Endothelial cell of umbilical vein (primary cell): ENCODE data around the gene TK2. TPM values are rescaled to one million over a fixed set of nuclear protein-coding genes. Genes with fewer than 3 reads are reported as not detected.

Experiments
- BruUV-seq: library from RNA; stranded (reverse); fragments of 400-500 nt; replicated peaks from 2 replicates; lab custom pipeline; 2021; lab: Mats Ljungman, UMichigan
- CTCF ChIA-PET: fragments of 300-600, 350-600 bp; sonication (Branson Sonifier 250); formaldehyde crosslinking; loops from one replicate; lab custom pipeline; 2021; ENCODE audit warnings: antibody characterized with exemption, inconsistent platforms; lab: Charles Lee
- POLR2A ChIA-PET: fragments of 300-600, 350-600 bp; sonication (Branson Sonifier 250); formaldehyde crosslinking; loops from one replicate; lab custom pipeline; 2021; ENCODE audit warnings: antibody characterized with exemption, inconsistent platforms; lab: Charles Lee
- DNase-seq: peaks from one replicate; pipeline ENCODE4 v3.0.0-alpha.2; 2011; ENCODE audit warnings: low read depth, low spot score
- FAIRE-seq: peaks from 2 replicates; lab custom pipeline; 2011; peaks lifted over from hg19 to GRCh38; lab: Jason Lieb, UNC
- H2AFZ ChIP-seq: 2 replicates; pipeline ENCODE4 v1.6.0; 2012; ENCODE audit warnings: low read depth, low read length, control low read depth, inconsistent platforms
- H3K27ac ChIP-seq: 2 replicates; pipeline ENCODE4 v1.5.1; 2011; ENCODE audit warnings: low read depth, mild to moderate bottlenecking, control low read depth, low read length, moderate library complexity; ENCODE audit not compliant: insufficient read depth
- H3K27me3 ChIP-seq, 2 experiments: 2 replicates each; pipeline versions ENCODE4 v1.6.0 to v1.6.1; 2011; ENCODE audit warnings: low read length in 2 of 2, mixed read lengths in 1 of 2; ENCODE audit not compliant: control insufficient read depth in 2 of 2, insufficient read depth in 2 of 2
- H3K36me3 ChIP-seq, 2 experiments: 2 replicates in 1 of 2; 3 replicates in 1 of 2; pipeline ENCODE4 v1.5.1; 2011; ENCODE audit warnings: low read length in 2 of 2, mild to moderate bottlenecking in 1 of 2, moderate library complexity in 1 of 2; ENCODE audit not compliant: control insufficient read depth in 2 of 2, insufficient read depth in 2 of 2; ENCODE audit errors: extremely low read depth in 1 of 2
- H3K4me1 ChIP-seq: 3 replicates; pipeline ENCODE4 v1.5.1; 2011; ENCODE audit warnings: mild to moderate bottlenecking, low read length; ENCODE audit not compliant: control insufficient read depth, insufficient read depth; ENCODE audit errors: extremely low read depth
- H3K4me2 ChIP-seq: 2 replicates; pipeline ENCODE4 v1.6.1; 2011; ENCODE audit warnings: low read length, control low read depth, mixed read lengths; ENCODE audit not compliant: insufficient read depth
- H3K4me3 ChIP-seq, 3 experiments: fragments of 200-600 bp in 1 of 3; sonication (generic), shearing (Covaris generic) in 1 of 3; replicated peaks in 1 of 3; 2 replicates each; pipeline ENCODE4 v1.5.1; 2011 to 2016; ENCODE audit warnings: control low read depth in 3 of 3, low read length in 3 of 3, mild to moderate bottlenecking in 2 of 3, inconsistent platforms in 1 of 3, low read depth in 1 of 3, moderate library complexity in 1 of 3; ENCODE audit not compliant: insufficient read depth in 1 of 3
- H3K79me2 ChIP-seq: 2 replicates; pipeline ENCODE4 v1.6.0; 2012; ENCODE audit warnings: low read length, inconsistent platforms; ENCODE audit not compliant: control insufficient read depth, insufficient read depth
- H3K9ac ChIP-seq: replicated peaks from 2 replicates; pipeline ENCODE3; 2011; ENCODE audit warnings: low read length, control low read depth; ENCODE audit not compliant: insufficient read depth; ENCODE audit errors: extremely low read depth
- H3K9me1 ChIP-seq: replicated peaks from 3 replicates; pipeline ENCODE4 v1.6.0; 2011; ENCODE audit warnings: mild to moderate bottlenecking, low read length; ENCODE audit not compliant: control insufficient read depth, insufficient read depth; ENCODE audit errors: extremely low read depth
- H3K9me3 ChIP-seq: replicated peaks from 2 replicates; pipeline ENCODE4 v1.5.1; 2012; ENCODE audit warnings: low read length, inconsistent platforms; ENCODE audit not compliant: control insufficient read depth, insufficient read depth
- H4K20me1 ChIP-seq: replicated peaks from 2 replicates; pipeline ENCODE3; 2011; ENCODE audit warnings: mild to moderate bottlenecking, low read length; ENCODE audit not compliant: control insufficient read depth, insufficient read depth; ENCODE audit errors: extremely low read depth
- EZH2 ChIP-seq: IDR thresholded peaks from 2 replicates; pipeline ENCODE4 v1.6.1; 2012; ENCODE audit warnings: borderline replicate concordance, low read depth, mild to moderate bottlenecking, moderate library complexity, low read length, inconsistent platforms; ENCODE audit not compliant: severe bottlenecking
- FOS ChIP-seq: IDR thresholded peaks from 2 replicates; pipeline ENCODE4 v1.6.1; 2011; ENCODE audit warnings: mild to moderate bottlenecking, low read length, moderate library complexity, borderline replicate concordance; ENCODE audit not compliant: insufficient read depth
- GATA2 ChIP-seq: IDR thresholded peaks from 2 replicates; pipeline ENCODE4 v1.7.0; 2011; ENCODE audit warnings: low read depth, mild to moderate bottlenecking, moderate library complexity, mixed read lengths, low read length; ENCODE audit not compliant: insufficient read length, insufficient read depth
- JUN ChIP-seq: IDR thresholded peaks from 2 replicates; pipeline ENCODE4 v1.6.1; 2011; ENCODE audit warnings: borderline replicate concordance, low read depth; ENCODE audit not compliant: insufficient read length, insufficient read depth
- MYC ChIP-seq: IDR thresholded peaks from one replicate; pipeline ENCODE4 v1.6.1; 2011; ENCODE audit warnings: mild to moderate bottlenecking, low read depth, low read length
- POLR2A ChIP-seq: IDR thresholded peaks from 2 replicates; pipeline ENCODE4 v1.6.1; 2012; ENCODE audit warnings: low read depth, mild to moderate bottlenecking, control low read depth, low read length
- POLR2AphosphoS5 ChIP-seq: IDR thresholded peaks from 2 replicates; pipeline ENCODE4 v1.6.1; 2012; ENCODE audit warnings: low read depth, mild to moderate bottlenecking, control low read depth, low read length, moderate library complexity; ENCODE audit not compliant: insufficient read depth
- dilution Hi-C: fragments of 300-500 bp; cut with MboI; formaldehyde crosslinking; loops from one replicate; pipeline ENCODE4 v1.15.0; 2019; ENCODE audit warnings: low sequenced_read_pairs; ENCODE audit not compliant: extremely low pct_ligation_motif_present
- intact Hi-C: fragments of 100-400 bp; cut with micrococcal nuclease; formaldehyde crosslinking; loops from one replicate; pipeline ENCODE4 v1.10.0; 2022
- polyA plus RNA-seq, 4 experiments: library from polyadenylated mRNA; depleted of rRNA in 3 of 4; stranded (reverse) in 3 of 4; unstranded in 1 of 4; fragments of >200 nt; gene quantifications; 2 replicates each; pipeline versions ENCODE4 v1.2.1 to v1.2.3, GENCODE V29; 2011 to 2012; ENCODE audit warnings: missing spikeins in 1 of 4
- total RNA-seq: library from RNA; stranded (reverse); gene quantifications from 2 replicates; pipeline ENCODE4 v1.2.3, GENCODE V29; 2021
- TF ChIP-seq, protein P1 (sequence below), 2 donors: IDR thresholded peaks; 1 replicate in 1 of 2; 2 replicates in 1 of 2; pipeline ENCODE4 v1.5.1; 2011; ENCODE audit warnings: low read length in 2 of 2, mild to moderate bottlenecking in 2 of 2, moderate library complexity in 2 of 2, control low read depth in 1 of 2, inconsistent platforms in 1 of 2, low read depth in 1 of 2; ENCODE audit not compliant: insufficient read depth in 1 of 2; ENCODE audit errors: extremely low read depth in 1 of 2
- TF ChIP-seq, protein P2 (sequence below): IDR thresholded peaks from 2 replicates; pipeline ENCODE4 v1.6.1; 2011; ENCODE audit not compliant: insufficient read depth, insufficient read length

Gene TK2
- total and polyA plus RNA-seq, 2 donors (not counting 3 experiments of a cell fraction or from before 2014, with no cell fraction given) = 12.1 to 25.2 TPM

- intact Hi-C loops = no loop called here
Observed at GRCh38 chr16:66486199-66486772, 63.6 kb downstream of the TK2 start.

DNA sequence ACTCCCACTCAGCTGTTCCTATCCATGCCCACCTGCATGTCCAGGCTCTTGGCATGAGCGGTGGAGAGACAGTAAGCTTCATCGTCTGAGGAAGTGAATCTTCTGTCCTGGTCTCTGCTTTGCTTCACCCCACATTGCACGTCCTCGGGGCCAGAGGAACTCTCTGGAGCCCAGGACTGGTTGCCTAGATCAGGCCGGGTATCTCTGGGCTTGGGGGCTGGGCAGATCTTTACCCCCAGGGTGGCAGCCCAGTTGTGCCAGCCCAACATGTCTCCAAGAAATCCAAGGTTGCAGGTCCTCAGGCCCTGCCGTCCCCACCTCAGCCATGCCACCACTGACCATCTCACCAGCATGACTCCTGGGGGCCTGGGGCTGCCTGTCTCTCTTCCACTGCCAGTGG, 64.5 kb downstream of the TK2 start:
- dilution Hi-C loops = no loop called here

More at GRCh38 chr16:66486199-66486772, 63.6 kb downstream of the TK2 start:
- ChIA-PET CTCF (interaction anchor here (0.6 to 2.0 kb wide), 7 partner anchors 9 to 80 kb away, joined by 3 to 12 read pairs (median 4); partner anchors contain the start of gene CKLF), POLR2A (no interaction called here)
- Histone ChIP-seq H3K9ac (no peak overlapping the region), H3K4me1 (peaks cover 2% of the 10 kb centered on the region), H4K20me1 (no peaks in the 10 kb centered on the region), H3K79me2 (no peaks in the 10 kb centered on the region), H3K9me1 (no peaks in the 10 kb centered on the region), H3K27me3 (no peaks in the 10 kb centered on the region), H3K4me3 (no peak overlapping the region), H3K36me3 (no peaks in the 10 kb centered on the region), H3K9me3 (no peaks in the 10 kb centered on the region), H3K4me2 (no peak overlapping the region), H3K27ac (no peak overlapping the region), H2AFZ (no peak overlapping the region)
- no peak for DNase-seq
- dilution Hi-C loops = no loop called here
- BruUV-seq = no TSS peak
- no peak for TF ChIP-seq FOS
- no peak for TF ChIP-seq GATA2
- FAIRE-seq = no peak

More for the DNA sequence above, 64.5 kb downstream of the TK2 start:
- Histone ChIP-seq H3K27ac (no peak overlapping the region), H3K9me1 (no peaks in the 10 kb centered on the region), H2AFZ (no peak overlapping the region), H3K4me3 (no peak overlapping the region), H3K4me1 (peaks cover 2% of the 10 kb centered on the region), H3K9ac (no peak overlapping the region), H3K36me3 (no peaks in the 10 kb centered on the region), H3K27me3 (no peaks in the 10 kb centered on the region), H3K4me2 (no peak overlapping the region), H3K79me2 (no peaks in the 10 kb centered on the region), H4K20me1 (no peaks in the 10 kb centered on the region), H3K9me3 (no peaks in the 10 kb centered on the region)
- TF ChIP-seq, protein P1, sequence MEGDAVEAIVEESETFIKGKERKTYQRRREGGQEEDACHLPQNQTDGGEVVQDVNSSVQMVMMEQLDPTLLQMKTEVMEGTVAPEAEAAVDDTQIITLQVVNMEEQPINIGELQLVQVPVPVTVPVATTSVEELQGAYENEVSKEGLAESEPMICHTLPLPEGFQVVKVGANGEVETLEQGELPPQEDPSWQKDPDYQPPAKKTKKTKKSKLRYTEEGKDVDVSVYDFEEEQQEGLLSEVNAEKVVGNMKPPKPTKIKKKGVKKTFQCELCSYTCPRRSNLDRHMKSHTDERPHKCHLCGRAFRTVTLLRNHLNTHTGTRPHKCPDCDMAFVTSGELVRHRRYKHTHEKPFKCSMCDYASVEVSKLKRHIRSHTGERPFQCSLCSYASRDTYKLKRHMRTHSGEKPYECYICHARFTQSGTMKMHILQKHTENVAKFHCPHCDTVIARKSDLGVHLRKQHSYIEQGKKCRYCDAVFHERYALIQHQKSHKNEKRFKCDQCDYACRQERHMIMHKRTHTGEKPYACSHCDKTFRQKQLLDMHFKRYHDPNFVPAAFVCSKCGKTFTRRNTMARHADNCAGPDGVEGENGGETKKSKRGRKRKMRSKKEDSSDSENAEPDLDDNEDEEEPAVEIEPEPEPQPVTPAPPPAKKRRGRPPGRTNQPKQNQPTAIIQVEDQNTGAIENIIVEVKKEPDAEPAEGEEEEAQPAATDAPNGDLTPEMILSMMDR (IDR thresholded peaks at IDR 0.05; ENCODE audit: extremely low read depth in 1 of 2, insufficient read depth in 1 of 2, low read depth in 1 of 2, low read length in 2 of 2) = no peak
- TF ChIP-seq POLR2AphosphoS5 = no peak
- no peak for TF ChIP-seq JUN
- TF ChIP-seq EZH2 = no peak
- TF ChIP-seq, protein P2, sequence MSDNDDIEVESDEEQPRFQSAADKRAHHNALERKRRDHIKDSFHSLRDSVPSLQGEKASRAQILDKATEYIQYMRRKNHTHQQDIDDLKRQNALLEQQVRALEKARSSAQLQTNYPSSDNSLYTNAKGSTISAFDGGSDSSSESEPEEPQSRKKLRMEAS = no peak
- TF ChIP-seq MYC = no peak
- no peak for TF ChIP-seq POLR2A
- no peak for TF ChIP-seq FOS
- no peak for TF ChIP-seq GATA2
- no peak for DNase-seq
- no peak for FAIRE-seq
- POLR2A ChIA-PET = no interaction called here
- BruUV-seq = no TSS peak
- intact Hi-C loops = no loop called here
- CTCF ChIA-PET = interaction anchor here (1.3 to 4.7 kb wide), 3 partner anchors 20 to 79 kb away, joined by 3 to 28 read pairs (median 4); no protein-coding TSS in a partner anchor
